A549 (cell line): ENCODE results near the gene STAG2.

Experiments used
- CBX2 ChIP-seq: fragments of 200-600 bp; sonication (generic); IDR thresholded peaks from 2 replicates; pipeline ENCODE4 v1.6.1; 2016; ENCODE audit warnings: low read depth, mild to moderate bottlenecking, borderline replicate concordance
- CHD4 ChIP-seq: fragments of 200-600 bp; sonication (generic); IDR thresholded peaks from 2 replicates; pipeline ENCODE4 v1.6.1; 2016; ENCODE audit warnings: antibody characterized with exemption, mild to moderate bottlenecking, borderline replicate concordance
- CTCF ChIP-seq: fragments of >200 bp; sonication (Bioruptor Twin); formaldehyde crosslinking; IDR thresholded peaks from 3 replicates; pipeline ENCODE4 v1.5.1; 2016
- POLR2A ChIP-seq: IDR thresholded peaks from 2 replicates; pipeline ENCODE4 v1.6.1; 2012; ENCODE audit warnings: mild to moderate bottlenecking, low read length
- ZFP36 ChIP-seq: fragments of 450-650 bp; IDR thresholded peaks from 2 replicates; pipeline ENCODE4 v1.6.1; 2014; ENCODE audit warnings: borderline replicate concordance; ENCODE audit not compliant: partially characterized antibody

- TF ChIP-seq POLR2A (no peak; the same call in 1 of the 2 replicates), CTCF (no peak), CBX2 (no peak), ZFP36 (no peak), CHD4 (no peak)
These were observed at the start of gene STAG2 for GRCh38 chrX:123961268-123962005.
